A549 (cell line): ENCODE results near the gene NOSIP.
"Not testable (repeated sequence)": the region's sequence is repeated elsewhere in the genome, so short reads cannot be mapped to it uniquely, and the experiment has no call there.

ENCODE experiments used
- JUN ChIP-seq, 2 experiments: fragments of >200 bp; sonication (Bioruptor Twin); formaldehyde crosslinking; IDR thresholded peaks; 2 replicates in 1 of 2; 3 replicates in 1 of 2; pipeline ENCODE4 v1.6.1; 2016 to 2017
- TF ChIP-seq, protein P1 (sequence below): fragments of >200 bp; sonication (Bioruptor Twin); formaldehyde crosslinking; IDR thresholded peaks from 3 replicates; pipeline ENCODE4 v1.5.1; 2016

DNA sequence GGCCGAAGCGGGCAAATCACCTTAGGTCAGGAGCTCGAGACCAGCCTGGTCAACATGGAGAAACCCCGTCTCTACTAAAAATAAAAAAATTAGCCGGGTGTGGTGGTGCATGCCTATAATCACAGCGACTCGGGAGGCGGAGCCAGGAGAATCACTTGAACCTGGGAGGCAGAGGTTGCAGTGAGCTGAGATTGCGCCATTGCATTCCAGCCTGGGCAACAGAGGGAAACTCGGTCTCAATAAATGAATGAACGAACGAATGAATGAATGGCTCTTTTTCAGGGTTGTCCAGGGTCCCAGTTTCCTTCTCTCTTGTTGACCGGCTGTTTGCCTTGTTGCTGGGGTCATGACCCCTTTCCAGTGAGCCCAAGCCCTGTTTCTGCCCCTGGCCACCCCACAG is 37.5 kb upstream of the NOSIP start:
- TF ChIP-seq JUN (IDR thresholded peaks at IDR 0.05), result 0 out of 5 replicates have a peak, but pooled peaks of 1 of the 2 experiments have one; percentile 7
- TF ChIP-seq, protein P1, sequence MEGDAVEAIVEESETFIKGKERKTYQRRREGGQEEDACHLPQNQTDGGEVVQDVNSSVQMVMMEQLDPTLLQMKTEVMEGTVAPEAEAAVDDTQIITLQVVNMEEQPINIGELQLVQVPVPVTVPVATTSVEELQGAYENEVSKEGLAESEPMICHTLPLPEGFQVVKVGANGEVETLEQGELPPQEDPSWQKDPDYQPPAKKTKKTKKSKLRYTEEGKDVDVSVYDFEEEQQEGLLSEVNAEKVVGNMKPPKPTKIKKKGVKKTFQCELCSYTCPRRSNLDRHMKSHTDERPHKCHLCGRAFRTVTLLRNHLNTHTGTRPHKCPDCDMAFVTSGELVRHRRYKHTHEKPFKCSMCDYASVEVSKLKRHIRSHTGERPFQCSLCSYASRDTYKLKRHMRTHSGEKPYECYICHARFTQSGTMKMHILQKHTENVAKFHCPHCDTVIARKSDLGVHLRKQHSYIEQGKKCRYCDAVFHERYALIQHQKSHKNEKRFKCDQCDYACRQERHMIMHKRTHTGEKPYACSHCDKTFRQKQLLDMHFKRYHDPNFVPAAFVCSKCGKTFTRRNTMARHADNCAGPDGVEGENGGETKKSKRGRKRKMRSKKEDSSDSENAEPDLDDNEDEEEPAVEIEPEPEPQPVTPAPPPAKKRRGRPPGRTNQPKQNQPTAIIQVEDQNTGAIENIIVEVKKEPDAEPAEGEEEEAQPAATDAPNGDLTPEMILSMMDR, result not testable (repeated sequence)
